Measurements from ENCODE around the gene CHRM2. TPM values are rescaled to one million over a fixed set of nuclear protein-coding genes. Genes with fewer than 3 reads are reported as not detected.

The CHRM2 gene
- total RNA-seq, 6 experiments from 2014 or later: 1.1 to 4.5 (median 3.9) TPM

DNA sequence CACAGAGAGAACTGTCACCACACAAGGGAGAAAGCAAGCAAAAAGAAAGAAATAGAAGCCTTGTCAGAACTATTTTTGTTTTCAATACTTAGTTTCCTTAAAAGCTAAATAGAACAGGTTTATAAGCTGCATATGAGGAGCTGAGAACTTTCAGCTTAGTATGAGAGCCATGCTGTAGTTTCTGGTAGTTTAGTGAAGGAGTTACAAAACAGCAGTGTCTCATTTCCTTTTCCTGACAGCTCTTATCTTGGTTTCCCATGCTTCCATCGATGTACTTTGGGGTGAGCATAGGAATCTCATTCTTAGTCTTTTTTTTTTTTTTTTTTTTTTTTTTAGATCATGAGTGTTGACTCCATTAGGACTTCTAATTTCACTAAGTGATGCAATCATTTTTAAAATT lies 8.6 kb upstream of the CHRM2 start:
- H3K4me3 Mint-ChIP-seq: no peak overlapping the region
- H3K27ac Mint-ChIP-seq: no peak overlapping the region
- no peaks in the 10 kb centered on the region for H3K27me3 Mint-ChIP-seq (ENCODE audit: insufficient read depth)
- no peaks in the 10 kb centered on the region; the same call in 1 of the 2 replicates for H3K9me3 Mint-ChIP-seq
- H3K4me1 Mint-ChIP-seq (ENCODE audit: low read depth): no peaks in the 10 kb centered on the region
- no peak for DNase-seq
- TF ChIP-seq, protein P1, sequence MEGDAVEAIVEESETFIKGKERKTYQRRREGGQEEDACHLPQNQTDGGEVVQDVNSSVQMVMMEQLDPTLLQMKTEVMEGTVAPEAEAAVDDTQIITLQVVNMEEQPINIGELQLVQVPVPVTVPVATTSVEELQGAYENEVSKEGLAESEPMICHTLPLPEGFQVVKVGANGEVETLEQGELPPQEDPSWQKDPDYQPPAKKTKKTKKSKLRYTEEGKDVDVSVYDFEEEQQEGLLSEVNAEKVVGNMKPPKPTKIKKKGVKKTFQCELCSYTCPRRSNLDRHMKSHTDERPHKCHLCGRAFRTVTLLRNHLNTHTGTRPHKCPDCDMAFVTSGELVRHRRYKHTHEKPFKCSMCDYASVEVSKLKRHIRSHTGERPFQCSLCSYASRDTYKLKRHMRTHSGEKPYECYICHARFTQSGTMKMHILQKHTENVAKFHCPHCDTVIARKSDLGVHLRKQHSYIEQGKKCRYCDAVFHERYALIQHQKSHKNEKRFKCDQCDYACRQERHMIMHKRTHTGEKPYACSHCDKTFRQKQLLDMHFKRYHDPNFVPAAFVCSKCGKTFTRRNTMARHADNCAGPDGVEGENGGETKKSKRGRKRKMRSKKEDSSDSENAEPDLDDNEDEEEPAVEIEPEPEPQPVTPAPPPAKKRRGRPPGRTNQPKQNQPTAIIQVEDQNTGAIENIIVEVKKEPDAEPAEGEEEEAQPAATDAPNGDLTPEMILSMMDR (IDR thresholded peaks at IDR 0.05): no peak
- no peaks in the 10 kb centered on the region for H3K36me3 Mint-ChIP-seq (ENCODE audit: low read depth)

DNA sequence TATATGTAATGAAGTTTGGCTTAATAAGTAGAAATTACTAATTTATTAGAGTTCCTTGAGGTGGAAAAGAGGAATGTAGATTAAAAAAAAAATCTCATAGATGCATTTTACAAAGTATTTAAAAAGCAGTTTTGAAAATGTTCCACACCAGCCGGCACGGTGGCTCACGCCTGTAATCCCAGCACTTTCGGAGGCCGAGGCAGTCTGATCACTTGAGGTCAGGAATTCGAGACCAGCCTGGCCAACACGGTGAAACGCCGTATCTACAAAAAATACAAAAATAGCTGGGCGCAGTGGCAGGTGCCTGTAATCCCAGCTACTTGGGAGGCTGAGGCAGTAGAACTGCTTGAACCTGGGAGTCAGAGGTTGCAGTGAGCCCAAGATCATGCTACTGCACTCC lies 3.2 kb upstream of the CHRM2 start:
- Mint-ChIP-seq H3K36me3 (ENCODE audit: low read depth) (no peaks in the 10 kb centered on the region), H3K4me3 (no peak overlapping the region), H3K9me3 (no peaks in the 10 kb centered on the region), H3K27me3 (ENCODE audit: insufficient read depth) (peaks cover 11% of the 10 kb centered on the region), H3K27ac (no peak overlapping the region), H3K4me1 (ENCODE audit: low read depth) (peaks cover 13% of the 10 kb centered on the region)
- TF ChIP-seq, protein P1 (IDR thresholded peaks at IDR 0.05): no peak
- DNase-seq: no peak

DNA sequence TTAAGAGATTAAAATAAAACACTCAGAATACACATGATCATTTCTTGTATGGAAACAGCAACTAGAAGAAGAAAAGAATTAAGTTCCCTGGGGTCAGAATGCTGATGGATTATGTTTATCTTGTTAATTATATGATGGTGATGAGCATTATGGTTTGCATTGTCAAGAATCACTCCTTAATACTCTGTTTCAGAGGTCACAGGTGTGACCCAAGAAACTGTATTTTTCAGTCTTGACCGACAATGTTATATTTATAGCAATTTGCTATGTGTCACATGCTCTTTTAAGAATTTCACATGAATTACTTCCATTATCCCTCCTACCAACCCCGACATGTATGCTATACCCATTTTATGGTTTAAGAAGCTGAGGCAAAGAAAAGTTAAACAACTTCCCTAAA lies 2.7 kb upstream of the CHRM2 start:
- H3K27ac Mint-ChIP-seq: no peak overlapping the region
- DNase-seq: no peak
- H3K9me3 Mint-ChIP-seq: no peaks in the 10 kb centered on the region
- H3K36me3 Mint-ChIP-seq (ENCODE audit: low read depth): no peaks in the 10 kb centered on the region
- peaks cover 16% of the 10 kb centered on the region for H3K27me3 Mint-ChIP-seq (ENCODE audit: insufficient read depth)
- H3K4me1 Mint-ChIP-seq (ENCODE audit: low read depth): peaks cover 19% of the 10 kb centered on the region
- TF ChIP-seq, protein P1 (IDR thresholded peaks at IDR 0.05): no peak
- no peak overlapping the region for H3K4me3 Mint-ChIP-seq

DNA sequence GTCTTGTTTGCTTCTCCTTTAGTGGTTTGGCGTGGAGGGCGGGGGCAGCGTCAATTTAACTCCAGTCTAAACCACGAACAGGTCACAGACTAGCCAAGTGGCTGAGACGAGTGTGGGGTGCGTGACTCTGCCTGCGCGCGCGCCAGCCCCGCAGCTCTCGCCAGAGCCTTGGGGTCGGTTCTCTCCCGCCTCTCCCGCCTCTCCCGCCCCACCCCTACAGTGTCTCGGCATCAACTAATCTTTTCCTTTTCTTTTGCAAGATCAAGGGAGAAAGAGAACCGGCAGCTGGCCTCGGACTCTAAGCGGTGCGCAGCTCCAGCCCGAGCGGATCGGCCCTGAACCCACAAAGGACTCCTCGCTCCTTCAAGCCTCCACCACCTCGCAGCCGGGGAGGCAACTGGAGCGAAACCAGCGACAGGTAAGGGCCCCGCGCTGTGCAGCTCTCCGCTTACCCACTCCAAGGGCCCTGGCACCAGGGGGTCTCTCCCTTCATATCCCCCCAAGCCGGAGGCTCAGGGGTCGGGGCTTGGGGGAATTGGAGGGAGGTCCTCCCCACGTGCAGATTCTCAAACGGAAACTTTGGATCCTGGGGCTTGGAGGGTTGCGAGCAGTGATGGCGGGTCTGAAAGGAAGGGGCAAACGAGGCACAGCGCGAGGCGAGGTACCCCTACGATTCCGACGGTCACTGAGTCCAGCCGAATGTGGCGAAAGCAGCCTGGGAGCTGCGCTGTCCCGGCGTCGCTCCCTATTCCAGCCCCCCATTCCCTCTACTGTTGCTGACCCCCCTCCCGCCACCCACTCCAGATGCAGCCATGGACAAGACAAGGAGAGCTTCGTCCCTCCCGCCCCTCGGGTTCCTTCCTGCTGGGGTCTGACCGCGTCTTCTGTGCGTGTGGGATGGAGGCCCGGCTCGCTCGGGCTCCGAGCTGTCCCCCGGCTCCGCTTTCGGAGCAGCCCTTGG lies 829 bp downstream of the CHRM2 start:
- TF ChIP-seq, protein P1 (IDR thresholded peaks at IDR 0.05): no peak
- no peak for DNase-seq
- Mint-ChIP-seq H3K27me3 (ENCODE audit: insufficient read depth) (peaks cover 26% of the 10 kb centered on the region), H3K36me3 (ENCODE audit: low read depth) (no peaks in the 10 kb centered on the region), H3K9me3 (no peaks in the 10 kb centered on the region), H3K27ac (no peak overlapping the region), H3K4me3 (peak overlapping the region; percentile 88), H3K4me1 (ENCODE audit: low read depth) (peaks cover 24% of the 10 kb centered on the region)

DNA sequence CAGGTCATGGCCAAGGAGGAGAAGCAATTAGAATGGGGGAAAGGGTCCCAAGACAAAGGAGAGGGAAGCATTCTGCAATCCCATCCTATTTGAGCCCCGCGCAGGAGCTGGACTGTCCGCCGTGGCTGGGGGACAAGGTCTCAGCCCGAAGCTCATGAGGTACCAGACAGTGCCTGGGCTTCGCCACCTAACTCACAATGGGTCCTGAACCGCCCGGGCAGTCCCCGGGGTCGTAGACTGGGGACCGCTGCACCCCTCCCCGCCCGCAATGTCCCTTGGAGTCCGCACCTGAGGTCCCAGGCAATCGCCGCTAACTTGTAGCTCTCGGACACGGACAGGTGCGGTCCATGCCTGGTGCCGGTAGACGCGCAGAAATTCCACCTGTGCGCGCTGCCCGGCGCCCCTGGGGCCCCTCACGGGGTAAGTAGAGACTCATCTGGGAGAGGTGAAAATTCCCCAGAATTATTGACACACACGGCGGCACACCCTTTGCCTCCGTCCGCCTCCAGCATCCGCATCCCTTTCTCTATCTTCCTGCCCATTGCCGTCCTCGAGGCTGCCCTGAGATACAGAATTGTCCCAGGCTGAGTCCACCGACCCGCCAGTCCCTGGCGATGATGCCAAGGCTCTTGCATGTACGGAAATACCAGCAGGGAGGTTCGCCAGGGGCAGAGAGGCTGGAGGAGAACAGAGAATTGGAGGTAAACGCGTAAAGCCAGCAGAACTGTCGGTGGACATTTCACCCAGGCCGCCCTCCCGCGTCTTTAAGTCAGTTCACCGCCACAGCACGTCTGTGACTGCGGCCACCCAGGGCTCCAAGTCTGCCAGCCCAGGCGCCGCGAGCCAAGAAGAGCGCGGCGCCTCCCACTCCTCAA lies 1.8 kb downstream of the CHRM2 start:
- H3K27ac Mint-ChIP-seq: no peak overlapping the region

More for the DNA sequence above, 1.8 kb downstream of the CHRM2 start:
- no peak for DNase-seq
- TF ChIP-seq, protein P1 (IDR thresholded peaks at IDR 0.05): no peak
- Mint-ChIP-seq H3K4me1 (ENCODE audit: low read depth) (peaks cover 24% of the 10 kb centered on the region), H3K36me3 (ENCODE audit: low read depth) (no peaks in the 10 kb centered on the region), H3K9me3 (no peaks in the 10 kb centered on the region), H3K27me3 (ENCODE audit: insufficient read depth) (peaks cover 22% of the 10 kb centered on the region), H3K4me3 (peak overlapping the region; percentile 88)

Data from HFFc6 (cell line).